Measurements from ENCODE around the gene GNG12.

DNA sequence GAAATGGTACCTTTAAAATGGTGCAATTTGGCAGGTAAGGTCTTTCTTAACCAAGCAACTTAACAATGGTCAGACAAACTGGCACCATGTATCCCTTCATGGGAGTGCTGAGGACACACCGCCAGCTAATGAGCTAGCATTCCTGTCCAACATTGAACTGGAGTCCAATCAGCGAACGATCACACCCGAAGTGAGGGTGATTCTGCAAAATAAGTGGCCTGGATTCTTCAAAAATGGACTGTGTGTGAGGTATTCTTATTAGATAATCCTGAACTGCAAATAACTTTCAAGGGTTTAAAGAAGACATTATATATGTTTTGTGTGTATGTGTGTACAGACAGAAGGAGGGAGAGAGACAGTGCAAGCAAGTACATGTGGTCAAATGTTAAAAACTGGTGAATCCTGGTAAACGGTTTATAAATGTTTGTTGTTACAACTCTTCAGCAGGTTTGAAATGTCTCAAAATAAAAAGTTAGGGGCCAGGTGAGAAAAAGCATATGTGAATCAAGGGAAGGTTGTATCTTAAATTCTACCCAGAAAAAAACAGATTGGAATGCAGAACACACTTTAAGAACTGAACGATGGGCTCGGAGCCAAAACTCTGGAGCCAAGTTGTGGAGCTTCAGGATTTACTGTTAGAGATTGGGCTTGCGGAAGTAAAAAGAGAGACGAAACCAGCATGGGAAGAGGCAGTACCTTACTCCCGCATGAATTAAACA is 127.4 kb downstream of the GNG12 start:
- TF ChIP-seq, protein P1, sequence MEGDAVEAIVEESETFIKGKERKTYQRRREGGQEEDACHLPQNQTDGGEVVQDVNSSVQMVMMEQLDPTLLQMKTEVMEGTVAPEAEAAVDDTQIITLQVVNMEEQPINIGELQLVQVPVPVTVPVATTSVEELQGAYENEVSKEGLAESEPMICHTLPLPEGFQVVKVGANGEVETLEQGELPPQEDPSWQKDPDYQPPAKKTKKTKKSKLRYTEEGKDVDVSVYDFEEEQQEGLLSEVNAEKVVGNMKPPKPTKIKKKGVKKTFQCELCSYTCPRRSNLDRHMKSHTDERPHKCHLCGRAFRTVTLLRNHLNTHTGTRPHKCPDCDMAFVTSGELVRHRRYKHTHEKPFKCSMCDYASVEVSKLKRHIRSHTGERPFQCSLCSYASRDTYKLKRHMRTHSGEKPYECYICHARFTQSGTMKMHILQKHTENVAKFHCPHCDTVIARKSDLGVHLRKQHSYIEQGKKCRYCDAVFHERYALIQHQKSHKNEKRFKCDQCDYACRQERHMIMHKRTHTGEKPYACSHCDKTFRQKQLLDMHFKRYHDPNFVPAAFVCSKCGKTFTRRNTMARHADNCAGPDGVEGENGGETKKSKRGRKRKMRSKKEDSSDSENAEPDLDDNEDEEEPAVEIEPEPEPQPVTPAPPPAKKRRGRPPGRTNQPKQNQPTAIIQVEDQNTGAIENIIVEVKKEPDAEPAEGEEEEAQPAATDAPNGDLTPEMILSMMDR (conservative IDR thresholded peaks at IDR 0.05) = no peak
- TF ChIP-seq EZH2 (IDR thresholded peaks at IDR 0.05; ENCODE audit: low read depth) = no peak

Data from PC-9 (cell line).